K562 (cell line): Measurements from ENCODE around the gene DHX35. TPM values are rescaled to one million over a fixed set of nuclear protein-coding genes. Genes with fewer than 3 reads are reported as not detected.

Experiments
- ATAC-seq: fragments of 200-7000 bp; cut with Tn5 transposase; 3 replicates; pipeline ENCODE4 v1.9.1; 2020; ENCODE audit warnings: moderate library complexity
- BruUV-seq: library from RNA; stranded (reverse); fragments of 400-500 nt; replicated peaks from 2 replicates; lab custom pipeline; 2021; lab: Mats Ljungman, UMichigan
- CTCF ChIA-PET: fragments of 300-600 bp; formaldehyde crosslinking; extraction: SDS; loops from one replicate; lab custom pipeline; 2021; ENCODE audit warnings: low intra/inter-chr PET ratio; lab: Yijun Ruan, JAX
- POLR2A ChIA-PET: fragments of 300-600, 350-650 bp; sonication (Branson Sonifier 250); formaldehyde crosslinking; extraction: SDS; loops from one replicate; lab custom pipeline; 2021; ENCODE audit warnings: antibody characterized with exemption, inconsistent platforms; lab: Yijun Ruan, JAX
- DNase-seq, 4 experiments: peaks; one replicate each; pipeline versions ENCODE4 v3.0.0 to v3.0.0-alpha.2; 2011 to 2018; ENCODE audit warnings: low spot score in 3 of 4, mixed read lengths in 3 of 4; ENCODE audit errors: extremely low read depth in 1 of 4
- FAIRE-seq: peaks from 2 replicates; lab custom pipeline; 2011; peaks lifted over from hg19 to GRCh38; lab: Jason Lieb, UNC
- H2AFZ ChIP-seq: 2 replicates; pipeline ENCODE4 v1.6.0; 2011; ENCODE audit warnings: low read depth, low read length, control low read depth, inconsistent platforms
- H3K27ac ChIP-seq: fragments of 200-600 bp; 3 replicates; pipeline ENCODE4 v1.8.0; 2011; ENCODE audit warnings: low read depth, mild to moderate bottlenecking, control low read depth, inconsistent platforms, low read length, moderate library complexity, mixed read lengths; ENCODE audit errors: extremely low read depth
- H3K27me3 ChIP-seq, 2 experiments: fragments of 300-600 bp in 1 of 2; 2 replicates in 1 of 2; 3 replicates in 1 of 2; pipeline versions ENCODE4 v1.6.0 to v1.8.0; 2011; ENCODE audit warnings: inconsistent platforms in 2 of 2, low read length in 2 of 2, mild to moderate bottlenecking in 1 of 2, mixed read lengths in 1 of 2, moderate library complexity in 1 of 2; ENCODE audit not compliant: control insufficient read depth in 2 of 2, insufficient read depth in 2 of 2
- H3K36me3 ChIP-seq: fragments of 300-600 bp; 3 replicates; pipeline ENCODE4 v1.8.0; 2011; ENCODE audit warnings: mild to moderate bottlenecking, low read length, inconsistent platforms; ENCODE audit not compliant: control insufficient read depth, insufficient read depth
- H3K4me1 ChIP-seq, 2 experiments: fragments of 200-600 bp in 1 of 2; replicated peaks in 1 of 2; 2 replicates in 1 of 2; 3 replicates in 1 of 2; pipeline versions ENCODE4 v1.5.1 to v1.8.0; 2011; ENCODE audit warnings: inconsistent platforms in 2 of 2, low read length in 2 of 2, mild to moderate bottlenecking in 1 of 2, mixed read lengths in 1 of 2, moderate library complexity in 1 of 2; ENCODE audit not compliant: control insufficient read depth in 2 of 2, insufficient read depth in 2 of 2
- H3K4me2 ChIP-seq: 2 replicates; pipeline ENCODE4 v1.6.1; 2011; ENCODE audit warnings: low read length, control low read depth, inconsistent platforms, mixed read lengths; ENCODE audit not compliant: insufficient read depth
- H3K4me3 ChIP-seq: fragments of 200-600 bp; sonication (generic), shearing (Covaris generic); 2 replicates; pipeline ENCODE4 v1.5.1; 2016; ENCODE audit warnings: control low read depth, inconsistent platforms
- H3K79me2 ChIP-seq: fragments of 200-600 bp; 3 replicates; pipeline ENCODE4 v1.8.0; 2011; ENCODE audit warnings: low read length, inconsistent platforms; ENCODE audit not compliant: control insufficient read depth, insufficient read depth
- H3K9ac ChIP-seq, 2 experiments: 2 replicates each; pipeline versions ENCODE4 v1.6.0 to v1.6.1; 2011; ENCODE audit warnings: low read depth in 2 of 2, low read length in 2 of 2, control low read depth in 1 of 2, inconsistent platforms in 1 of 2, mild to moderate bottlenecking in 1 of 2, mixed read lengths in 1 of 2; ENCODE audit not compliant: insufficient read depth in 1 of 2
- H3K9me1 ChIP-seq: one replicate; pipeline ENCODE4 v1.6.0; 2011; ENCODE audit warnings: inconsistent platforms, mild to moderate bottlenecking, low read length, moderate library complexity; ENCODE audit not compliant: control insufficient read depth, insufficient read depth
- H3K9me3 ChIP-seq: replicated peaks from 2 replicates; pipeline ENCODE4 v1.5.1; 2011; ENCODE audit warnings: low read depth, low read length, inconsistent platforms; ENCODE audit not compliant: control insufficient read depth, insufficient read depth
- H4K20me1 ChIP-seq: replicated peaks from 2 replicates; pipeline ENCODE4 v1.6.1; 2011; ENCODE audit warnings: low read length, inconsistent platforms, mixed read lengths; ENCODE audit not compliant: control insufficient read depth, insufficient read depth
- CTBP1 ChIP-seq: fragments of 450-650 bp; IDR thresholded peaks from 2 replicates; pipeline ENCODE4 v1.6.1; 2016; ENCODE audit warnings: borderline replicate concordance
- IRF2 ChIP-seq: sonication (generic); formaldehyde crosslinking; IDR thresholded peaks from 2 replicates; pipeline ENCODE4 v1.8.1; 2022; ENCODE audit warnings: mild to moderate bottlenecking, missing genetic modification reagents
- MIER1 ChIP-seq: fragments of 450-650 bp; IDR thresholded peaks from 2 replicates; pipeline ENCODE4 v1.6.1; 2016; ENCODE audit warnings: antibody characterized with exemption, mild to moderate bottlenecking, low read depth
- PPARD ChIP-seq: fragments of 250-450 bp; sonication (Bioruptor Pico); IDR thresholded peaks from 2 replicates; pipeline ENCODE4 v1.8.0; 2022; ENCODE audit warnings: inconsistent platforms, mild to moderate bottlenecking, moderate library complexity
- RBFOX2 ChIP-seq: fragments of 200-400 bp; formaldehyde crosslinking; IDR thresholded peaks from 2 replicates; pipeline ENCODE4 v1.6.1; 2017; ENCODE audit warnings: low read depth, mild to moderate bottlenecking, low read length, moderate library complexity
- RBM25 ChIP-seq: fragments of 200-400 bp; formaldehyde crosslinking; IDR thresholded peaks from 2 replicates; pipeline ENCODE4 v1.6.1; 2018; ENCODE audit warnings: low read length, low read depth, moderate library complexity; ENCODE audit not compliant: severe bottlenecking
- SREBF2 ChIP-seq: sonication (generic); formaldehyde crosslinking; IDR thresholded peaks from 2 replicates; pipeline ENCODE4 v1.4.0; 2020; ENCODE audit warnings: mild to moderate bottlenecking, missing genetic modification reagents
- SRSF1 ChIP-seq: fragments of 200-400 bp; formaldehyde crosslinking; IDR thresholded peaks from 2 replicates; pipeline ENCODE4 v1.6.1; 2017; ENCODE audit warnings: mild to moderate bottlenecking, low read depth, low read length, moderate library complexity
- TCF7 ChIP-seq: sonication (generic); IDR thresholded peaks from 2 replicates; pipeline ENCODE4 v1.6.1; 2016; ENCODE audit warnings: antibody characterized with exemption, borderline replicate concordance
- TOE1 ChIP-seq, 2 experiments: fragments of 450-650 bp in 1 of 2; sonication (generic) in 1 of 2; formaldehyde crosslinking in 1 of 2; IDR thresholded peaks; 2 replicates each; pipeline versions ENCODE4 v1.7.1 to v1.8.0; 2016 to 2022; ENCODE audit warnings: borderline replicate concordance in 2 of 2, mild to moderate bottlenecking in 2 of 2, antibody characterized with exemption in 1 of 2, inconsistent platforms in 1 of 2, low read depth in 1 of 2, missing genetic modification reagents in 1 of 2, moderate library complexity in 1 of 2
- ZC3H4 ChIP-seq: sonication (generic); formaldehyde crosslinking; IDR thresholded peaks from 2 replicates; pipeline ENCODE4 v1.9.0; 2021; ENCODE audit warnings: missing genetic modification reagents, borderline replicate concordance
- ZNF507 ChIP-seq: conservative IDR thresholded peaks from 2 replicates; pipeline ENCODE4 v1.6.1; 2017; ENCODE audit warnings: missing genetic modification characterization, missing compliant biosample characterization
- ZNF668 ChIP-seq: fragments of 250-450 bp; sonication (Bioruptor Pico); IDR thresholded peaks from 2 replicates; pipeline ENCODE4 v1.8.0; 2022; ENCODE audit warnings: mild to moderate bottlenecking, inconsistent platforms
- WGBS: fragments of 100-300 bp; shearing (Covaris generic); methylation state at CpG from one replicate; pipeline ENCODE4 v1.1.6; 2016; ENCODE audit warnings: low coverage, mixed read lengths; ENCODE audit not compliant: insufficient coverage; ENCODE audit errors: missing lambda C conversion rate; 5-methylcytosine and 5-hydroxymethylcytosine counted together
- in situ Hi-C: fragments of 300-500 bp; cut with MboI; formaldehyde crosslinking; loops from 4 replicates; pipeline ENCODE4 v1.15.0; 2018; ENCODE audit warnings: inconsistent platforms, mixed read lengths
- intact Hi-C: fragments of 100-400 bp; cut with micrococcal nuclease; formaldehyde crosslinking; loops from 2 replicates; pipeline ENCODE4 v1.14.2; 2022
- polyA plus RNA-seq, 8 experiments: library from polyadenylated mRNA; depleted of rRNA in 4 of 8; stranded (reverse) in 5 of 8; unstranded in 3 of 8; fragments of >200 nt; fragmentation: Nextera tagmentation in 2 of 8; fragmentation: Illumina TruSeq in 1 of 8; extraction: Ambion mirVana in 2 of 8; extraction: Trizol in 1 of 8; gene quantifications; 2 replicates each; pipeline versions ENCODE4 v1.2.1 to v1.2.3, GENCODE V29; 2011 to 2014; ENCODE audit warnings: inconsistent platforms in 1 of 8, missing spikeins in 1 of 8
- total RNA-seq, 7 experiments: library from RNA; depleted of rRNA in 6 of 7; stranded (reverse); fragments of >200 nt in 6 of 7; fragmentation: Illumina TruSeq in 2 of 7; extraction: Trizol in 2 of 7; gene quantifications; 2 replicates each; pipeline versions ENCODE4 v1.2.1 to v1.2.3, GENCODE V29; 2011 to 2021; ENCODE audit warnings: low replicate concordance in 1 of 7
- TF ChIP-seq, protein P1 (sequence below): sonication (generic); formaldehyde crosslinking; IDR thresholded peaks from 2 replicates; pipeline ENCODE4 v1.8.0; 2022; ENCODE audit warnings: mild to moderate bottlenecking, missing genetic modification reagents
- TF ChIP-seq, protein P2 (sequence below): sonication (generic); formaldehyde crosslinking; IDR thresholded peaks from 2 replicates; pipeline ENCODE4 v1.8.1; 2023; ENCODE audit warnings: mild to moderate bottlenecking, missing genetic modification reagents, moderate library complexity

DHX35 gene
- total and polyA plus RNA-seq, 9 of the 15 experiments (the other 6 are each of a cell fraction or from before 2014, with no cell fraction given): 6.5 to 25.6 (median 16.9) TPM

DNA sequence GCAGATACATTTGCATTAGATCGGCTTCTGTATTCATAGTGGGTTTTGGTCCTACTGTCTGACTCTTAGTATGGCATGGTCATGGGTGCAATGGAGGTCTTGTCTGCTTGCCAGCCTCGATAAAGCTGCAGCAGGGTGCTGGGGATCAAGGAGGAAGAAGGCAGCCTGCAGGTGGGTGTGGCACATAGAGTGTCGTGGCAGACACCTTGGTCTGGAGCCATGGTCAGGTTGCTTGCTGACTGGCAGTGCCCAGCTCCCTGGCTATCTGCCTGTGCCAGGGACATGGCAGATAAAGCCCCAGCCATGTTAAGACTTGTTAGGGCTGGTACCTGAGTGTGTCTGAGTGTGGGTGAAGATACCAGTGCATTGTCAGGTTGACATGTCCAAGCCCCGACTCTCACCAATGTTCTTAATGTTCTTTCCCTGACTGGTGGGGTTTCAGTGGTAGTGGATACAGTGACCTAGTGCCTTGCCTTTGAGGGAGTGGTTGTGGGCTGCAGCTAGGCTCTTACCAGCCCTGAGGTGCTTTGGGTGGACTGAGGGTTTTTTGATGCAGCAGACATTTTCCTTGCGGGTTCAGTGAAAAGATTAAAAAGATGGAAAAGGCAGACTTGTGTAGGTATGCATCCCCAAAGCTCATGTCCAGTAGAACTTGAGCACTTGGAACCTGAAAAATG, 34.1 kb upstream of the DHX35 start (continued):
- TF ChIP-seq ZNF507: no peak
- TF ChIP-seq ZC3H4 (CRISPR knock-in tag): peak; percentile 49; the same call in 1 of the 2 replicates
- TF ChIP-seq, protein P1, sequence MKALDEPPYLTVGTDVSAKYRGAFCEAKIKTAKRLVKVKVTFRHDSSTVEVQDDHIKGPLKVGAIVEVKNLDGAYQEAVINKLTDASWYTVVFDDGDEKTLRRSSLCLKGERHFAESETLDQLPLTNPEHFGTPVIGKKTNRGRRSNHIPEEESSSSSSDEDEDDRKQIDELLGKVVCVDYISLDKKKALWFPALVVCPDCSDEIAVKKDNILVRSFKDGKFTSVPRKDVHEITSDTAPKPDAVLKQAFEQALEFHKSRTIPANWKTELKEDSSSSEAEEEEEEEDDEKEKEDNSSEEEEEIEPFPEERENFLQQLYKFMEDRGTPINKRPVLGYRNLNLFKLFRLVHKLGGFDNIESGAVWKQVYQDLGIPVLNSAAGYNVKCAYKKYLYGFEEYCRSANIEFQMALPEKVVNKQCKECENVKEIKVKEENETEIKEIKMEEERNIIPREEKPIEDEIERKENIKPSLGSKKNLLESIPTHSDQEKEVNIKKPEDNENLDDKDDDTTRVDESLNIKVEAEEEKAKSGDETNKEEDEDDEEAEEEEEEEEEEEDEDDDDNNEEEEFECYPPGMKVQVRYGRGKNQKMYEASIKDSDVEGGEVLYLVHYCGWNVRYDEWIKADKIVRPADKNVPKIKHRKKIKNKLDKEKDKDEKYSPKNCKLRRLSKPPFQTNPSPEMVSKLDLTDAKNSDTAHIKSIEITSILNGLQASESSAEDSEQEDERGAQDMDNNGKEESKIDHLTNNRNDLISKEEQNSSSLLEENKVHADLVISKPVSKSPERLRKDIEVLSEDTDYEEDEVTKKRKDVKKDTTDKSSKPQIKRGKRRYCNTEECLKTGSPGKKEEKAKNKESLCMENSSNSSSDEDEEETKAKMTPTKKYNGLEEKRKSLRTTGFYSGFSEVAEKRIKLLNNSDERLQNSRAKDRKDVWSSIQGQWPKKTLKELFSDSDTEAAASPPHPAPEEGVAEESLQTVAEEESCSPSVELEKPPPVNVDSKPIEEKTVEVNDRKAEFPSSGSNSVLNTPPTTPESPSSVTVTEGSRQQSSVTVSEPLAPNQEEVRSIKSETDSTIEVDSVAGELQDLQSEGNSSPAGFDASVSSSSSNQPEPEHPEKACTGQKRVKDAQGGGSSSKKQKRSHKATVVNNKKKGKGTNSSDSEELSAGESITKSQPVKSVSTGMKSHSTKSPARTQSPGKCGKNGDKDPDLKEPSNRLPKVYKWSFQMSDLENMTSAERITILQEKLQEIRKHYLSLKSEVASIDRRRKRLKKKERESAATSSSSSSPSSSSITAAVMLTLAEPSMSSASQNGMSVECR (CRISPR knock-in tag): peak; percentile 79
- no peak for TF ChIP-seq SRSF1

DNA sequence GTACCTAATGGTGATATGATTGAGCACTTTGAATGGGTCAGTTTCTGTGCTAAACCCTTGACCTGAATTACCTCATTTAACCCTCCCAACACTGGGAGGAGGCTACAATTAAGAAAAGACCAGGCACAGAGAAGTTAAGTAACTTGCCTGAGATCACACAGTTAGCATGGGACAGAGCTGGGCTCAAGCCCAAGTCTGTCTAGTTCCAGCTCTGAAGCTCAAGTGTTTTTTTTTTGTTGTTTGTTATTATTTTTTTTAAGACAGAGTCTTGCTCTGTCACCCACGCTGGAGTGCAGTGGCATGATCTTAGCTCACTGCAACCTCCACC, 31.9 kb upstream of the DHX35 start:
- POLR2A ChIA-PET: interaction anchor here (1.0 to 4.9 kb wide), 8 partner anchors 8 to 119 kb away, joined by 3 to 46 read pairs (median 10); partner anchors contain the start of gene DHX35
- ATAC-seq: no peak
- Histone ChIP-seq H2AFZ (no peak overlapping the region), H3K27me3 (no peaks in the 10 kb centered on the region), H3K4me1 (peaks cover 17 to 35% of the 10 kb centered on the region in 2 experiments; a peak in 4 of 5 replicates), H3K9ac (peak overlapping the region in 1 of 2 experiments; percentile 91; a peak in 2 of 4 replicates), H3K36me3 (peaks cover 78% of the 10 kb centered on the region), H3K27ac (no peak overlapping the region; the same call in 1 of the 3 replicates), H3K4me2 (peak overlapping the region; percentile 100), H3K9me3 (no peaks in the 10 kb centered on the region), H3K9me1 (peaks cover 10% of the 10 kb centered on the region), H3K4me3 (peak overlapping the region; percentile 98; the same call in 1 of the 2 replicates), H4K20me1 (peaks cover 43% of the 10 kb centered on the region), H3K79me2 (peaks cover 90% of the 10 kb centered on the region)
- CTCF ChIA-PET: no interaction called here
- no TSS peak for BruUV-seq
- in situ Hi-C loops (loop anchor here (5.0 kb wide), 1 partner anchor 107 kb away; no protein-coding TSS in a partner anchor), intact Hi-C loops (no loop called here)
- no peak for DNase-seq
- 40% methylated on average over 1 of the region's 1 CpG for WGBS
- no peak for FAIRE-seq
- TF ChIP-seq IRF2 (CRISPR knock-in tag): no peak
- no peak for TF ChIP-seq PPARD (CRISPR knock-in tag)
- 0 out of 2 replicates have a peak, but pooled peaks have one; percentile 3 for TF ChIP-seq RBFOX2
- TF ChIP-seq CTBP1: 0 out of 2 replicates have a peak, but pooled peaks have one; percentile 1
- TF ChIP-seq MIER1: no peak
- TF ChIP-seq SREBF2 (CRISPR knock-in tag): no peak
- TF ChIP-seq, protein P2, sequence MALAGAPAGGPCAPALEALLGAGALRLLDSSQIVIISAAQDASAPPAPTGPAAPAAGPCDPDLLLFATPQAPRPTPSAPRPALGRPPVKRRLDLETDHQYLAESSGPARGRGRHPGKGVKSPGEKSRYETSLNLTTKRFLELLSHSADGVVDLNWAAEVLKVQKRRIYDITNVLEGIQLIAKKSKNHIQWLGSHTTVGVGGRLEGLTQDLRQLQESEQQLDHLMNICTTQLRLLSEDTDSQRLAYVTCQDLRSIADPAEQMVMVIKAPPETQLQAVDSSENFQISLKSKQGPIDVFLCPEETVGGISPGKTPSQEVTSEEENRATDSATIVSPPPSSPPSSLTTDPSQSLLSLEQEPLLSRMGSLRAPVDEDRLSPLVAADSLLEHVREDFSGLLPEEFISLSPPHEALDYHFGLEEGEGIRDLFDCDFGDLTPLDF (CRISPR knock-in tag): no peak
- TF ChIP-seq RBM25: peak; percentile 79
- no peak for TF ChIP-seq TOE1 (IDR thresholded peaks at IDR 0.05; ENCODE audit: borderline replicate concordance)
- TF ChIP-seq TOE1 (CRISPR knock-in tag; IDR thresholded peaks at IDR 0.05; ENCODE audit: borderline replicate concordance, low read depth): no peak
- no peak for TF ChIP-seq ZNF668 (CRISPR knock-in tag)
- no peak for TF ChIP-seq TCF7
